HCT116 (cell line): Measurements from ENCODE around the gene SLC27A1. TPM values are rescaled to one million over a fixed set of nuclear protein-coding genes. Genes with fewer than 3 reads are reported as not detected.

Source experiments
- ATAC-seq: fragments of 200-7000 bp; cut with Tn5 transposase; 2 replicates; pipeline ENCODE4 v1.9.1; 2020; ENCODE audit warnings: mild to moderate bottlenecking, moderate library complexity
- BruUV-seq: library from RNA; stranded (reverse); fragments of 400-500 nt; replicated peaks from 2 replicates; lab custom pipeline; 2021; lab: Mats Ljungman, UMichigan
- CTCF ChIA-PET: fragments of 300-600 bp; sonication (Branson Sonifier 250); formaldehyde crosslinking; loops from one replicate; lab custom pipeline; 2021; ENCODE audit warnings: antibody characterized with exemption; lab: Charles Lee
- POLR2A ChIA-PET: fragments of 300-600, 350-600 bp; sonication (Branson Sonifier 250); formaldehyde crosslinking; loops from one replicate; lab custom pipeline; 2021; ENCODE audit warnings: antibody characterized with exemption; lab: Charles Lee
- RAD21 ChIA-PET, 2 experiments: fragments of 300-600 bp; sonication (Branson Sonifier 250); formaldehyde crosslinking; loops; one replicate each; lab custom pipeline; 2023; ENCODE audit warnings: low total read pairs in 2 of 2; ENCODE audit not compliant: uncharacterized antibody in 2 of 2, unreplicated experiment in 2 of 2, low non-redundant PET in 1 of 2; lab: Charles Lee
- DNase-seq: peaks from one replicate; pipeline ENCODE4 v3.0.0-alpha.2; 2010; ENCODE audit warnings: low read depth, low spot score
- H2AFZ ChIP-seq: fragments of 200-600 bp; shearing (Covaris generic), sonication (generic); 2 replicates; pipeline ENCODE4 v1.6.1; 2017; ENCODE audit warnings: low read depth, mixed run types, mixed read lengths, antibody characterized with exemption, low read length; ENCODE audit not compliant: poor library complexity, severe bottlenecking
- H3K27ac ChIP-seq: 2 replicates; pipeline ENCODE4 v1.5.1; 2012; ENCODE audit warnings: low read depth, low read length
- H3K27me3 ChIP-seq: fragments of 200-600 bp; sonication (generic); 2 replicates; pipeline ENCODE4 v1.6.1; 2016; ENCODE audit warnings: mixed run types, low read length, mixed read lengths; ENCODE audit not compliant: insufficient read depth
- H3K36me3 ChIP-seq, 2 experiments: fragments of 200-500 bp in 1 of 2; fragments of 200-600 bp in 1 of 2; sonication (Bioruptor generic) in 1 of 2; sonication (generic) in 1 of 2; 2 replicates each; pipeline versions ENCODE4 v1.5.1 to v1.6.1; 2014 to 2016; ENCODE audit warnings: low read length in 2 of 2, inconsistent platforms in 1 of 2, mixed read lengths in 1 of 2, mixed run types in 1 of 2; ENCODE audit not compliant: insufficient read depth in 2 of 2, control insufficient read depth in 1 of 2
- H3K4me1 ChIP-seq, 2 experiments: fragments of 200-600 bp in 1 of 2; sonication (generic) in 1 of 2; 2 replicates each; pipeline versions ENCODE4 v1.5.1 to v1.6.1; 2012 to 2017; ENCODE audit warnings: low read length in 2 of 2, inconsistent platforms in 1 of 2, mild to moderate bottlenecking in 1 of 2, mixed read lengths in 1 of 2, mixed run types in 1 of 2, moderate library complexity in 1 of 2; ENCODE audit not compliant: insufficient read depth in 2 of 2, control insufficient read depth in 1 of 2
- H3K4me2 ChIP-seq: fragments of 200-600 bp; sonication (generic); 2 replicates; pipeline ENCODE4 v1.6.1; 2017; ENCODE audit warnings: mixed run types, low read length, mixed read lengths
- H3K4me3 ChIP-seq, 2 experiments: fragments of 200-600 bp in 1 of 2; sonication (generic) in 1 of 2; replicated peaks in 1 of 2; 2 replicates each; pipeline ENCODE4 v1.5.1; 2011 to 2016; ENCODE audit warnings: low read length in 2 of 2, control low read depth in 1 of 2, low read depth in 1 of 2, mild to moderate bottlenecking in 1 of 2, mixed read lengths in 1 of 2, mixed run types in 1 of 2
- H3K79me2 ChIP-seq: fragments of 200-600 bp; sonication (generic); 2 replicates; pipeline ENCODE4 v1.6.1; 2017; ENCODE audit warnings: mild to moderate bottlenecking, mixed run types, low read length, moderate library complexity, mixed read lengths; ENCODE audit not compliant: insufficient read depth
- H3K9ac ChIP-seq: fragments of 200-600 bp; sonication (generic); 2 replicates; pipeline ENCODE4 v1.6.1; 2016; ENCODE audit warnings: low read length, mixed read lengths
- H3K9me2 ChIP-seq: fragments of 200-600 bp; sonication (generic), shearing (Covaris generic); 2 replicates; pipeline ENCODE4 v1.6.1; 2017; ENCODE audit warnings: mixed run types, mild to moderate bottlenecking, moderate library complexity; ENCODE audit not compliant: insufficient read depth
- H3K9me3 ChIP-seq, 2 experiments: fragments of 200-500 bp in 1 of 2; fragments of 200-600 bp in 1 of 2; sonication (Bioruptor generic) in 1 of 2; sonication (generic) in 1 of 2; 2 replicates each; pipeline ENCODE4 v1.6.1; 2014 to 2017; ENCODE audit warnings: low read length in 2 of 2, mixed read lengths in 2 of 2, inconsistent platforms in 1 of 2, low read depth in 1 of 2, mild to moderate bottlenecking in 1 of 2, mixed run types in 1 of 2, moderate library complexity in 1 of 2; ENCODE audit not compliant: control insufficient read depth in 1 of 2, insufficient read depth in 1 of 2
- H4K20me1 ChIP-seq: fragments of 200-600 bp; sonication (generic), shearing (Covaris generic); 2 replicates; pipeline ENCODE4 v1.6.1; 2017; ENCODE audit warnings: mixed run types, mild to moderate bottlenecking, moderate library complexity; ENCODE audit not compliant: insufficient read depth
- CTCF ChIP-seq, 3 experiments: fragments of 200-600 bp in 1 of 3; sonication (generic) in 1 of 3; IDR thresholded peaks in 2 of 3; conservative IDR thresholded peaks in 1 of 3; 2 replicates each; pipeline ENCODE4 v1.5.1; 2012 to 2017; ENCODE audit warnings: low read depth in 2 of 3, low read length in 2 of 3, antibody characterized with exemption in 1 of 3, borderline replicate concordance in 1 of 3, control low read depth in 1 of 3, mild to moderate bottlenecking in 1 of 3, mixed read lengths in 1 of 3, mixed run types in 1 of 3, moderate library complexity in 1 of 3; ENCODE audit not compliant: insufficient read depth in 1 of 3
- EZH2 ChIP-seq: fragments of 200-600 bp; sonication (generic); IDR thresholded peaks from 2 replicates; pipeline ENCODE4 v1.6.1; 2017; ENCODE audit warnings: antibody characterized with exemption, mixed run types
- POLR2AphosphoS5 ChIP-seq: IDR thresholded peaks from 2 replicates; pipeline ENCODE4 v1.6.1; 2011; ENCODE audit warnings: mild to moderate bottlenecking, low read depth, low read length, moderate library complexity
- RAD21 ChIP-seq: IDR thresholded peaks from 2 replicates; pipeline ENCODE4 v1.6.1; 2012; ENCODE audit warnings: low read depth, mild to moderate bottlenecking
- SP1 ChIP-seq: IDR thresholded peaks from 2 replicates; pipeline ENCODE4 v1.6.1; 2012; ENCODE audit warnings: low read depth
- YY1 ChIP-seq: IDR thresholded peaks from 2 replicates; pipeline ENCODE4 v1.6.1; 2011; ENCODE audit warnings: low read length, low read depth, moderate library complexity, mild to moderate bottlenecking; ENCODE audit not compliant: insufficient replicate concordance; ENCODE audit errors: extremely low read depth
- ZFX ChIP-seq: fragments of 450-650 bp; IDR thresholded peaks from 2 replicates; pipeline ENCODE4 v1.6.1; 2017
- intact Hi-C: fragments of 100-400 bp; cut with micrococcal nuclease; formaldehyde crosslinking; loops from 2 replicates; pipeline ENCODE4 v1.10.0; 2022
- total RNA-seq: library from RNA; stranded (reverse); gene quantifications from one replicate; pipeline ENCODE4 v1.2.1, GENCODE V29; 2021; ENCODE audit not compliant: unreplicated experiment

Gene SLC27A1
- total RNA-seq, 1 experiment from 2014 or later = 22.5 TPM

GRCh38 chr19:17436874-17437267 is 33.5 kb upstream of the SLC27A1 start:
- Histone ChIP-seq H4K20me1 (no peaks in the 10 kb centered on the region), H3K27me3 (no peaks in the 10 kb centered on the region), H3K4me1 (no peaks in the 10 kb centered on the region)
- intact Hi-C loops = no loop called here
- RAD21 ChIA-PET = no interaction called here
- DNase-seq = no peak
- no TSS peak for BruUV-seq
- POLR2A ChIA-PET = no interaction called here
- CTCF ChIA-PET = no interaction called here
- TF ChIP-seq POLR2AphosphoS5 (no peak), EZH2 (no peak)
- TF ChIP-seq, all 23 proteins: peak for 0
- no peak overlapping the region for H3K27ac ChIP-seq
- no peaks in the 10 kb centered on the region for H3K36me3 ChIP-seq
- no peak for ATAC-seq
- no peaks in the 10 kb centered on the region for H3K9me3 ChIP-seq
- no peak overlapping the region for H2AFZ ChIP-seq
- H3K9me2 ChIP-seq = no peaks in the 10 kb centered on the region
- H3K4me2 ChIP-seq = no peak overlapping the region
- H3K4me3 ChIP-seq = no peak overlapping the region
- H3K79me2 ChIP-seq = no peaks in the 10 kb centered on the region
- no peak overlapping the region for H3K9ac ChIP-seq

- ChIA-PET CTCF (interaction anchor here (0.6 to 3.2 kb wide), 13 partner anchors 10 to 389 kb away, joined by 3 to 16 read pairs (median 4); partner anchors contain the start of gene MVB12A), POLR2A (interaction anchor here (0.7 to 1.6 kb wide), 3 partner anchors 12 to 418 kb away, joined by 3 to 5 read pairs (median 4); partner anchors contain the start of gene RPL18A), RAD21 (interaction anchor here (0.8 to 0.9 kb wide), 3 partner anchors 25 to 334 kb away, joined by 3 to 4 read pairs (median 3); no protein-coding TSS in a partner anchor)
- Histone ChIP-seq H3K4me1 (no peaks in the 10 kb centered on the region), H3K27me3 (no peaks in the 10 kb centered on the region), H3K4me2 (no peak overlapping the region), H3K36me3 (no peaks in the 10 kb centered on the region), H3K9me3 (no peaks in the 10 kb centered on the region), H4K20me1 (no peaks in the 10 kb centered on the region), H3K27ac (no peak overlapping the region), H3K79me2 (no peaks in the 10 kb centered on the region), H3K9me2 (no peaks in the 10 kb centered on the region), H3K4me3 (no peak overlapping the region), H2AFZ (no peak overlapping the region), H3K9ac (no peak overlapping the region)
- intact Hi-C loops = loop anchor here (2.0 to 5.0 kb wide), 3 partner anchors 55 to 326 kb away; no protein-coding TSS in a partner anchor
- TF ChIP-seq RAD21 (peak; percentile 75), POLR2AphosphoS5 (no peak), SP1 (peak; percentile 39; the same call in 1 of the 2 replicates), ZFX (no peak), YY1 (no peak), CTCF (IDR thresholded peaks at IDR 0.05 in 2 of 3, conservative IDR thresholded peaks at IDR 0.05 in 1 of 3; ENCODE audit: borderline replicate concordance in 1 of 3, insufficient read depth in 1 of 3, low read depth in 2 of 3, low read length in 2 of 3) (peak; percentile 48 to 61 (median 52); a peak in 5 of 6 replicates)
- BruUV-seq = no TSS peak
- peak; percentile 92 for ATAC-seq
- DNase-seq = no peak
Measured at GRCh38 chr19:17441241-17442021, 28.9 kb upstream of the SLC27A1 start.
